DOHH2 (cell line): ENCODE measurements around the gene ARMS2.

Experiments used
- EZH2phosphoT487 ChIP-seq: fragments of 200-600 bp; sonication (generic); IDR thresholded peaks from 2 replicates; pipeline ENCODE4 v1.6.1; 2017; ENCODE audit warnings: borderline replicate concordance, mild to moderate bottlenecking, antibody characterized with exemption, low read length, moderate library complexity, mixed read lengths
- TF ChIP-seq, protein P1 (sequence below): fragments of 200-600 bp; sonication (generic); IDR thresholded peaks from one replicate; pipeline ENCODE4 v1.5.1; 2014; ENCODE audit warnings: antibody characterized with exemption, mild to moderate bottlenecking, low read depth, low read length; ENCODE audit not compliant: poor library complexity, severe bottlenecking

DNA sequence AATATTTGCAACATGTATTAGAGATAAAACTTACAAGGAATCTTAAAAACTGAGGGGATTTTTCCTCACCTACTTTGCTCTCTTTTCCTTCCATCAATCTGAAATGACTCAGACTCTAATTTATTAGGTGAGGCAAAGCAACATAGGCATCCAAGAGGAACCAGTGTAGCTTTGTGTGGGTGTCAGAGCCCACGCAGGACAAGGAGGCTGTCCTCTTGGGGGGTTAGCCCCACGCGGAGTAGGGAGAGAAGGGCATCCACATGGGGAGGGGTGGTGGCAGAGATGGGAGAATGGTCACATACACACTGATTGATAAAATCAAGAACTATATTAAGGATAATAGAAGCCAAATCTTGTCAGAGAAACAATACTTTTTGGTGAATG, 33.8 kb upstream of the ARMS2 start:
- TF ChIP-seq, protein P1, sequence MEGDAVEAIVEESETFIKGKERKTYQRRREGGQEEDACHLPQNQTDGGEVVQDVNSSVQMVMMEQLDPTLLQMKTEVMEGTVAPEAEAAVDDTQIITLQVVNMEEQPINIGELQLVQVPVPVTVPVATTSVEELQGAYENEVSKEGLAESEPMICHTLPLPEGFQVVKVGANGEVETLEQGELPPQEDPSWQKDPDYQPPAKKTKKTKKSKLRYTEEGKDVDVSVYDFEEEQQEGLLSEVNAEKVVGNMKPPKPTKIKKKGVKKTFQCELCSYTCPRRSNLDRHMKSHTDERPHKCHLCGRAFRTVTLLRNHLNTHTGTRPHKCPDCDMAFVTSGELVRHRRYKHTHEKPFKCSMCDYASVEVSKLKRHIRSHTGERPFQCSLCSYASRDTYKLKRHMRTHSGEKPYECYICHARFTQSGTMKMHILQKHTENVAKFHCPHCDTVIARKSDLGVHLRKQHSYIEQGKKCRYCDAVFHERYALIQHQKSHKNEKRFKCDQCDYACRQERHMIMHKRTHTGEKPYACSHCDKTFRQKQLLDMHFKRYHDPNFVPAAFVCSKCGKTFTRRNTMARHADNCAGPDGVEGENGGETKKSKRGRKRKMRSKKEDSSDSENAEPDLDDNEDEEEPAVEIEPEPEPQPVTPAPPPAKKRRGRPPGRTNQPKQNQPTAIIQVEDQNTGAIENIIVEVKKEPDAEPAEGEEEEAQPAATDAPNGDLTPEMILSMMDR, result no peak
- no peak for TF ChIP-seq EZH2phosphoT487
